Kidney (tissue), 14 donors: ENCODE measurements around the gene SMYD3. TPM values are rescaled to one million over a fixed set of nuclear protein-coding genes. Genes with fewer than 3 reads are reported as not detected.
A peak's percentile ranks its signal among the peaks of the same experiment; 100 is the strongest.

Experiments used
- DNase-seq, 5 donors: peaks; one replicate each; pipeline ENCODE4 v3.0.0-alpha.2; 2013 to 2020
- FAIRE-seq: peaks from 2 replicates; lab custom pipeline; 2012; peaks lifted over from hg19 to GRCh38; lab: Jason Lieb, UNC
- H3K27ac ChIP-seq, 2 donors: one replicate each; pipeline ENCODE4 v1.7.0; 2013; ENCODE audit warnings: low read depth in 2 of 2, low read length in 2 of 2, inconsistent platforms in 1 of 2
- H3K27me3 ChIP-seq: one replicate; pipeline ENCODE4 v1.7.1; 2013; ENCODE audit warnings: low read length, inconsistent platforms; ENCODE audit not compliant: control insufficient read depth, insufficient read depth
- H3K36me3 ChIP-seq, 3 donors: one replicate each; pipeline versions ENCODE4 v1.7.0 to v1.7.1; 2013; ENCODE audit warnings: low read length in 3 of 3, control low read depth in 1 of 3, inconsistent platforms in 1 of 3; ENCODE audit not compliant: insufficient read depth in 3 of 3, control insufficient read depth in 2 of 3
- H3K4me1 ChIP-seq, 3 donors: one replicate each; pipeline versions ENCODE4 v1.7.0 to v1.7.1; 2013; ENCODE audit warnings: low read length in 3 of 3, inconsistent platforms in 1 of 3, low read depth in 1 of 3; ENCODE audit not compliant: control insufficient read depth in 2 of 3, insufficient read depth in 2 of 3
- H3K4me3 ChIP-seq, 3 donors: one replicate each; pipeline versions ENCODE4 v1.7.0 to v1.8.1; 2013; ENCODE audit warnings: low read length in 3 of 3, control low read depth in 1 of 3, inconsistent platforms in 1 of 3
- H3K9ac ChIP-seq, 3 donors: one replicate each; pipeline versions ENCODE4 v1.7.0 to v1.7.1; 2013; ENCODE audit warnings: low read length in 3 of 3, control low read depth in 1 of 3, inconsistent platforms in 1 of 3
- H3K9me3 ChIP-seq, 3 donors: one replicate each; pipeline versions ENCODE4 v1.7.0 to v1.7.1; 2013; ENCODE audit warnings: low read length in 3 of 3, control low read depth in 1 of 3, inconsistent platforms in 1 of 3; ENCODE audit not compliant: control insufficient read depth in 2 of 3, insufficient read depth in 1 of 3
- CTCF ChIP-seq: IDR thresholded peaks from 3 replicates; pipeline ENCODE4 v1.5.1; 2012; ENCODE audit warnings: mild to moderate bottlenecking, moderate library complexity, borderline replicate concordance; ENCODE audit not compliant: insufficient read depth; ENCODE audit errors: extremely low read depth
- intact Hi-C: fragments of 100-400 bp; cut with DNase I; formaldehyde crosslinking; loops from one replicate; pipeline ENCODE4 v1.11.1; 2022
- polyA plus RNA-seq: library from polyadenylated mRNA; stranded (reverse); fragments of 350-450 nt; fragmentation: Illumina TruSeq; extraction: RNeasy Lipid Tissue Mini Kit (QIAGEN cat#74804); gene quantifications from one replicate; pipeline ENCODE4 v1.2.3, GENCODE V29; 2014; ENCODE audit warnings: low read depth, low replicate concordance; ENCODE audit not compliant: insufficient read depth
- total RNA-seq: library from RNA; stranded (reverse); fragmentation: NEBNext Ultra II Directional; extraction: Animal tissue kit (Norgen Biotek cat#: 25700); gene quantifications from one replicate; pipeline ENCODE4 v1.2.1, GENCODE V29; 2021
- donor health status: control.
- donor health status: control.
- donor health status: control.
- donor health status: control.
- donor health status: control.
- donor health status: DM: yes; HTN: yes; CAD: no.
- donor health status: Normal renal cell carcinoma (clear cell type).

The SMYD3 gene
- total and polyA plus RNA-seq, 2 donors from 2014 or later: 23.3 to 23.9 TPM

GRCh38 chr1:245965398-245965797 is 541.7 kb downstream of the SMYD3 start:
- Histone ChIP-seq H3K9me3 (no peaks in the 10 kb centered on the region), H3K27ac (no peak overlapping the region), H3K4me3 (no peak overlapping the region), H3K27me3 (no peaks in the 10 kb centered on the region), H3K36me3 (no peaks in the 10 kb centered on the region), H3K9ac (no peak overlapping the region), H3K4me1 (no peaks in the 10 kb centered on the region)
- FAIRE-seq: no peak
- intact Hi-C loops: no loop called here
- TF ChIP-seq CTCF: no peak
- DNase-seq: no peak

GRCh38 chr1:245963649-245964048 is 543.4 kb downstream of the SMYD3 start:
- H3K4me3 ChIP-seq: no peak overlapping the region
- H3K27ac ChIP-seq: no peak overlapping the region
- H3K4me1 ChIP-seq: no peaks in the 10 kb centered on the region
- H3K9ac ChIP-seq: no peak overlapping the region
- no peaks in the 10 kb centered on the region for H3K27me3 ChIP-seq
- intact Hi-C loops: no loop called here
- DNase-seq: no peak
- FAIRE-seq: no peak
- H3K36me3 ChIP-seq: no peaks in the 10 kb centered on the region
- no peak for TF ChIP-seq CTCF
- no peaks in the 10 kb centered on the region for H3K9me3 ChIP-seq

GRCh38 chr1:245962453-245962852 is 544.6 kb downstream of the SMYD3 start:
- Histone ChIP-seq H3K4me1 (no peaks in the 10 kb centered on the region), H3K27ac (no peak overlapping the region), H3K9me3 (no peaks in the 10 kb centered on the region), H3K27me3 (no peaks in the 10 kb centered on the region), H3K36me3 (no peaks in the 10 kb centered on the region), H3K9ac (no peak overlapping the region), H3K4me3 (no peak overlapping the region)
- no peak for TF ChIP-seq CTCF
- no peak for FAIRE-seq
- DNase-seq: no peak
- intact Hi-C loops: no loop called here

- Histone ChIP-seq H3K4me1 (no peaks in the 10 kb centered on the region), H3K9ac (no peak overlapping the region), H3K36me3 (no peaks in the 10 kb centered on the region), H3K9me3 (no peaks in the 10 kb centered on the region), H3K27me3 (no peaks in the 10 kb centered on the region), H3K4me3 (no peak overlapping the region), H3K27ac (no peak overlapping the region)
- DNase-seq (peak in 3 of 5 donors; percentile 58 to 81 (median 80)), FAIRE-seq (no peak)
- no peak for TF ChIP-seq CTCF
- intact Hi-C loops: no loop called here
Observed at GRCh38 chr1:245961137-245961540, 545.9 kb downstream of the SMYD3 start.
